B cell (primary cell): ENCODE results near the gene PYM1. TPM values are rescaled to one million over a fixed set of nuclear protein-coding genes. Genes with fewer than 3 reads are reported as not detected.
A peak's percentile ranks its signal among the peaks of the same experiment; 100 is the strongest.

ENCODE experiments used
- ATAC-seq: fragments of 200-7000 bp; cut with Tn5 transposase; one replicate; pipeline ENCODE4 v1.10.0; 2021; ENCODE audit warnings: low read depth, mild to moderate bottlenecking, moderate number of reproducible peaks, moderate library complexity
- CTCF ChIA-PET: fragments of 350-600 bp; sonication (Branson Sonifier 250); formaldehyde crosslinking; loops from one replicate; lab custom pipeline; 2021; ENCODE audit warnings: antibody characterized with exemption, inconsistent platforms; lab: Charles Lee
- POLR2A ChIA-PET: fragments of 350-600 bp; sonication (Branson Sonifier 250); formaldehyde crosslinking; loops from one replicate; lab custom pipeline; 2021; ENCODE audit warnings: antibody characterized with exemption; lab: Charles Lee
- DNase-seq: peaks from one replicate; pipeline ENCODE4 v3.0.0; 2013
- H2AFZ ChIP-seq: 2 replicates; pipeline ENCODE4 v1.6.1; 2012; ENCODE audit warnings: mild to moderate bottlenecking, low read depth, low read length; ENCODE audit not compliant: insufficient read depth, poor library complexity, severe bottlenecking
- H3K27ac ChIP-seq, 2 donors: 1 replicate in 1 of 2; 2 replicates in 1 of 2; pipeline ENCODE4 v1.5.1; 2012 to 2013; ENCODE audit warnings: low read length in 2 of 2, mild to moderate bottlenecking in 2 of 2, moderate library complexity in 1 of 2
- H3K27me3 ChIP-seq, 4 experiments: fragments of 200-600 bp in 1 of 4; sonication (generic) in 1 of 4; replicated peaks in 1 of 4; 1 replicate in 2 of 4; 2 replicates in 2 of 4; pipeline versions ENCODE4 v1.6.1 to v1.7.0; 2013 to 2016; ENCODE audit warnings: low read length in 3 of 4, mild to moderate bottlenecking in 2 of 4, mixed read lengths in 1 of 4, moderate library complexity in 1 of 4; ENCODE audit not compliant: insufficient read depth in 4 of 4, control insufficient read depth in 3 of 4; ENCODE audit errors: control extremely low read depth in 1 of 4
- H3K36me3 ChIP-seq, 2 experiments: replicated peaks in 1 of 2; 1 replicate in 1 of 2; 2 replicates in 1 of 2; pipeline versions ENCODE4 v1.6.1 to v1.7.1; 2013; ENCODE audit warnings: low read length in 1 of 2; ENCODE audit not compliant: insufficient read depth in 2 of 2, control insufficient read depth in 1 of 2; ENCODE audit errors: control extremely low read depth in 1 of 2, extremely low read depth in 1 of 2
- H3K4me1 ChIP-seq, 2 donors: fragments of 200-600 bp in 1 of 2; sonication (generic) in 1 of 2; 1 replicate in 1 of 2; 2 replicates in 1 of 2; pipeline versions ENCODE4 v1.5.1 to v1.6.1; 2013 to 2017; ENCODE audit warnings: low read length in 2 of 2; ENCODE audit not compliant: control insufficient read depth in 2 of 2, insufficient read depth in 2 of 2
- H3K4me2 ChIP-seq: replicated peaks from 2 replicates; pipeline ENCODE3; 2012; ENCODE audit warnings: mild to moderate bottlenecking, low read depth, low read length; ENCODE audit not compliant: poor library complexity, severe bottlenecking
- H3K4me3 ChIP-seq, 5 experiments: fragments of 200-600 bp in 1 of 5; sonication (generic) in 1 of 5; 1 replicate in 3 of 5; 2 replicates in 2 of 5; pipeline versions ENCODE4 v1.5.1 to v1.7.0; 2011 to 2016; ENCODE audit warnings: low read length in 4 of 5, mild to moderate bottlenecking in 4 of 5, low read depth in 2 of 5, control low read depth in 1 of 5, moderate library complexity in 1 of 5; ENCODE audit not compliant: insufficient read depth in 1 of 5; ENCODE audit errors: control extremely low read depth in 1 of 5, extremely low read depth in 1 of 5
- H3K79me2 ChIP-seq: fragments of 200-600 bp; sonication (generic); one replicate; pipeline ENCODE4 v1.6.0; 2016; ENCODE audit warnings: low read length; ENCODE audit not compliant: control insufficient read depth, insufficient read depth
- H3K9ac ChIP-seq: fragments of 200-600 bp; sonication (generic); 2 replicates; pipeline ENCODE4 v1.6.1; 2017; ENCODE audit warnings: mild to moderate bottlenecking, low read length, moderate library complexity
- H3K9me3 ChIP-seq, 3 donors: one replicate each; pipeline versions ENCODE4 v1.6.1 to v1.7.1; 2013; ENCODE audit warnings: low read length in 2 of 3; ENCODE audit not compliant: control insufficient read depth in 2 of 3, insufficient read depth in 1 of 3; ENCODE audit errors: control extremely low read depth in 1 of 3
- H4K20me1 ChIP-seq: 2 replicates; pipeline ENCODE4 v1.6.0; 2012; ENCODE audit warnings: mild to moderate bottlenecking, low read length; ENCODE audit not compliant: insufficient read depth, control insufficient read depth, poor library complexity, severe bottlenecking
- H3K27ac Mint-ChIP-seq: one replicate; pipeline ENCODE4 v1.8.0; 2021; ENCODE audit warnings: mixed read lengths
- H3K27me3 Mint-ChIP-seq: one replicate; pipeline ENCODE4 v1.8.0; 2021; ENCODE audit warnings: mixed read lengths
- H3K4me1 Mint-ChIP-seq: one replicate; pipeline ENCODE4 v1.8.0; 2021; ENCODE audit warnings: mixed read lengths
- H3K4me3 Mint-ChIP-seq: one replicate; pipeline ENCODE4 v1.8.0; 2021; ENCODE audit warnings: mixed read lengths
- H3K9me3 Mint-ChIP-seq: one replicate; pipeline ENCODE4 v1.8.0; 2022; ENCODE audit warnings: mixed read lengths; ENCODE audit not compliant: insufficient read depth
- CTCF ChIP-seq: fragments of 200-600 bp; IDR thresholded peaks from one replicate; pipeline ENCODE4 v1.8.0; 2022; ENCODE audit warnings: antibody characterized with exemption, mild to moderate bottlenecking
- EZH2 ChIP-seq: IDR thresholded peaks from 2 replicates; pipeline ENCODE4 v1.6.1; 2012; ENCODE audit warnings: borderline replicate concordance, low read depth, mild to moderate bottlenecking, moderate library complexity, low read length; ENCODE audit not compliant: insufficient read depth, poor library complexity, severe bottlenecking
- WGBS: methylation state at CpG from one replicate; pipeline ENCODE4 v1.1.5; 2013; ENCODE audit warnings: missing lambda C conversion rate; ENCODE audit not compliant: insufficient coverage; 5-methylcytosine and 5-hydroxymethylcytosine counted together
- intact Hi-C: fragments of 100-400 bp; cut with micrococcal nuclease; formaldehyde crosslinking; loops from one replicate; pipeline ENCODE4 v1.10.0; 2022
- polyA plus RNA-seq: library from polyadenylated mRNA; depleted of rRNA; stranded (reverse); fragments of >200 nt; gene quantifications from 2 replicates; pipeline ENCODE4 v1.2.3, GENCODE V29; 2012
- total RNA-seq, 2 donors: library from RNA; stranded (reverse); fragments of 120-200 nt in 1 of 2; gene quantifications; 1 replicate in 1 of 2; 2 replicates in 1 of 2; pipeline versions ENCODE4 v1.2.3 to v1.2.4, GENCODE V29; 2013 to 2022

The PYM1 gene
- total and polyA plus RNA-seq, 2 donors (not counting 1 experiment from before 2014, with no cell fraction given) = 22.5 to 39.2 TPM

- Mint-ChIP-seq H3K4me3 (peak within 1 kb of the TSS; percentile 93), H3K27ac (peak within 1 kb of the TSS; percentile 78), H3K4me1 (peaks cover 34% of the 10 kb centered on the region), H3K27me3 (no peaks in the 10 kb centered on the region), H3K9me3 (no peaks in the 10 kb centered on the region)
- Histone ChIP-seq H4K20me1 (no peaks in the 10 kb centered on the region), H3K4me2 (peak within 1 kb of the TSS; percentile 89), H3K4me1 (peaks cover 16 to 20% of the 10 kb centered on the region in 2 donors), H3K36me3 (no peaks in the 10 kb centered on the region), H3K9ac (peak within 1 kb of the TSS; percentile 83), H2AFZ (peak within 1 kb of the TSS; percentile 97), H3K27ac (peak within 1 kb of the TSS in 1 of 2 donors; percentile 77), H3K4me3 (peak within 1 kb of the TSS; percentile 65 to 82 (median 81)), H3K79me2 (peaks cover 18% of the 10 kb centered on the region), H3K9me3 (no peaks in the 10 kb centered on the region), H3K27me3 (no peaks in the 10 kb centered on the region)
- intact Hi-C loops = loop anchor here (1.0 kb wide), 1 partner anchor 8 kb away; the partner anchor contains the start of gene RAB5B
- WGBS = under 1% methylated on average over 33 of the region's 45 CpGs
- peak; percentile 87 for DNase-seq
- POLR2A ChIA-PET = no interaction called here
- CTCF ChIA-PET = interaction anchor here (1.5 to 1.8 kb wide), 2 partner anchors 27 to 29 kb away, joined by 6 to 8 read pairs; no protein-coding TSS in a partner anchor
- peak; percentile 100 for ATAC-seq
- no peak for TF ChIP-seq EZH2
- TF ChIP-seq CTCF = no peak
These were observed 39.0 kb upstream of the PYM1 start, which contains the start of gene CDK2 for GRCh38 chr12:55966408-55967281. TSS of gene CDK2 (plus strand) at chr12:55966830. CDS start at chr12:55967009, 179 bp downstream.

GRCh38 chr12:55965941-55966407, 38.3 kb upstream of the PYM1 start, which contains the start of gene PMEL:
TSS of gene PMEL (minus strand) at chr12:55966042. CDS start at chr12:55966011, 31 bp downstream.
- peak within 1 kb of the TSS; percentile 89 for H3K4me2 ChIP-seq
- H3K9ac ChIP-seq = peak within 1 kb of the TSS; percentile 83
- no peaks in the 10 kb centered on the region for H3K9me3 Mint-ChIP-seq
- peak within 1 kb of the TSS in 1 of 2 donors; percentile 77 for H3K27ac ChIP-seq
- H3K27ac Mint-ChIP-seq = peak within 1 kb of the TSS; percentile 78
- peak within 1 kb of the TSS; percentile 93 for H3K4me3 Mint-ChIP-seq
- CTCF ChIA-PET = no interaction called here
- H3K9me3 ChIP-seq = no peaks in the 10 kb centered on the region
- no peaks in the 10 kb centered on the region for H3K36me3 ChIP-seq
- no peak for TF ChIP-seq CTCF
- POLR2A ChIA-PET = no interaction called here
- peaks cover 16 to 20% of the 10 kb centered on the region in 2 donors for H3K4me1 ChIP-seq
- no peaks in the 10 kb centered on the region for H3K27me3 ChIP-seq
- peaks cover 33% of the 10 kb centered on the region for H3K4me1 Mint-ChIP-seq
- H2AFZ ChIP-seq = peak within 1 kb of the TSS; percentile 97
- intact Hi-C loops = loop anchor here (1.0 kb wide), 1 partner anchor 8 kb away; the partner anchor contains the start of gene RAB5B
- ATAC-seq (no peak), DNase-seq (no peak)
- 0% methylated on average over 1 of the region's 4 CpGs for WGBS
- no peaks in the 10 kb centered on the region for H3K27me3 Mint-ChIP-seq
- no peaks in the 10 kb centered on the region for H4K20me1 ChIP-seq
- H3K79me2 ChIP-seq = peaks cover 18% of the 10 kb centered on the region
- H3K4me3 ChIP-seq = peak within 1 kb of the TSS; percentile 65 to 82 (median 81)
